HG02588 (cell line): ENCODE data around the gene CFD.
"Not testable (repeated sequence)": the region's sequence is repeated elsewhere in the genome, so short reads cannot be mapped to it uniquely, and the experiment has no call there.

Experiments used
- ATAC-seq: cut with Tn5 transposase; IDR thresholded peaks from one replicate; pipeline ENCODE4 v1.9.1; 2021; ENCODE audit warnings: mild to moderate bottlenecking, moderate library complexity; ENCODE audit not compliant: unreplicated experiment

CFD gene

GRCh38 chr19:858868-859843 is at the start of gene CFD:
Gene CFD, plus strand, starts transcription at chr19:859664. Its CDS starts 26 bp downstream, at chr19:859690.
- no peak for ATAC-seq

DNA sequence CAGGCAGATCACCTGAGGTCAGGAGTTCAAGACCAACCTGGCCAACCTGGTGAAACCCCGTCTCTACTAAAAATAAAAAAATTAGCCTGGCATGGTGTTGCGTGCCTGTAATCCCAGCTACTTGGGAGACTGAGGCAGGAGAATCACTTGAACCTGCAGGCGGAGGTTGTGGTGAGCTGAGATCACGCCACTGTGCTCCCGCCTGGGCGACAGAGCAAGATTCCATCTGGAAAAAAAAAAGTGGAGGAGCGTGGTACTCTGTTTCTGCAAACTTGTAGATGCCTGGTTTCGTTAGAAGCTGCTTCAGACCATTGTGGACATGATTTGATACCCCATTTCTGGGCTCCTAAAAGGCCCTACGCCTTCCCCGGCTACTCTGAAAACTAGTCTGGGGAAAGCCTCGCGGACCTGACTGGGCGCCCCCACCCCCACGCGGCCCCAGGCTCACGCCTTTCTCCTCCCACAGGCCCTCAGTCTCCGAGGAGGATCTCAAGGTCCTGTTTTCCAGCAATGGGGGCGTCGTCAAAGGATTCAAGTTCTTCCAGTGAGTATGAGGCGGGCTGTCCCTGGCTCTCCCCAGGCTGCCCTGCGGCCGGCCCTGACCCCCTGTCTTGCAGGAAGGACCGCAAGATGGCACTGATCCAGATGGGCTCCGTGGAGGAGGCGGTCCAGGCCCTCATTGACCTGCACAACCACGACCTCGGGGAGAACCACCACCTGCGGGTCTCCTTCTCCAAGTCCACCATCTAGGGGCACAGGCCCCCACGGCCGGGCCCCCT is 49.2 kb upstream of the CFD start:
- ATAC-seq: no peak

GRCh38 chr19:810883-811489 is 48.5 kb upstream of the CFD start:
- no peak for ATAC-seq

- no peak for ATAC-seq
Measured at GRCh38 chr19:811506-812048, 47.9 kb upstream of the CFD start.

DNA sequence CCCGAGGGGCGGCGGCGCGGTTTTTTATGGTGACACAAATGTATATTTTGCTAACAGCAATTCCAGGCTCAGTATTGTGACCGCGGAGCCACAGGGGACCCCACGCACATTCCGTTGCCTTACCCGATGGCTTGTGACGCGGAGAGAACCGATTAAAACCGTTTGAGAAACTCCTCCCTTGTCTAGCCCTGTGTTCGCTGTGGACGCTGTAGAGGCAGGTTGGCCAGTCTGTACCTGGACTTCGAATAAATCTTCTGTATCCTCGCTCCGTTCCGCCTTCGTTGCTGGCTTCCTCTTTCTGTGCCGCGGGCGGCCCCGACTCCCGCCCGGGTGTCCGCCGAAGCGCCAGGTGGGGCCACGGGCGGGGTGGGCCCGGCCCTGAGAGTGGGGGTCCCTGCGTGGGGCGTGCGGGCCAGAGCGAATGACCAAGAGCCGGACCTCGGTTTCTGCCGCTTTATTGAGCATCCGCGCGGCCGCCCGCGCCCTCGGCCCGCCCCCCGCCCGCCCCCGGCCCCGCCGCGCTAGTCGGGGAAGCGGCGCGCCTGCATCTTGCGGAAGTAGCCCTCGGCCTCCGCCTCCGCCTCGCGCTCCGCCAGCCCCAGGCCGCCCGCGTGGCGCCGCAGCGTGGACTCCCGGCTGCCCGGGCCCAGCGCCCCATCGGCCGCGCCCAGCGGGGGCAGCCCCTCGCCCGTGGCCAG is 47.3 kb upstream of the CFD start:
- ATAC-seq: no peak

DNA sequence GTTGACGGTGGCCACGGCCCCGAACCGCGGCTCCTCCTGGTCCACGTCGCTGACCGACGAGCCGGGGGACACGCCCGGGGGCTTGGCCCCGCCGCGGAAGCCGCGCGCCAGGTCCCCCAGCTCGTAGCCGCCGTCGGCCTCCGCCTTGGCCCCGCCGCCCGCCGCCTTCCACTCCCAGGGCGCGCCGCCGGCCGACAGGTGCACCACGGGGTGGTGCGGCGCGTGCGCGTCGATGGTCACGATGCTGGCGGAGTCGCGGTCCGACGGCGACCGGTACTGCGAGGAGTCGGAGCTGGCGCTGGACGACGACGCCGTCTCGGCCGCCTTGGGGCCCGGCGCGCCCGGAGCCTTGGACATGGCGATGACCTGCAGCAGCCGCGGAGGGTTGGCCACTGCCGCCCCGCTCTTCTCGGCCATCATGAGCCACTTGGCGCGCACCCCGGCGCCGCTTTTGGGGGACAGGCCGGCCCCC is 46.7 kb upstream of the CFD start:
- ATAC-seq: no peak

DNA sequence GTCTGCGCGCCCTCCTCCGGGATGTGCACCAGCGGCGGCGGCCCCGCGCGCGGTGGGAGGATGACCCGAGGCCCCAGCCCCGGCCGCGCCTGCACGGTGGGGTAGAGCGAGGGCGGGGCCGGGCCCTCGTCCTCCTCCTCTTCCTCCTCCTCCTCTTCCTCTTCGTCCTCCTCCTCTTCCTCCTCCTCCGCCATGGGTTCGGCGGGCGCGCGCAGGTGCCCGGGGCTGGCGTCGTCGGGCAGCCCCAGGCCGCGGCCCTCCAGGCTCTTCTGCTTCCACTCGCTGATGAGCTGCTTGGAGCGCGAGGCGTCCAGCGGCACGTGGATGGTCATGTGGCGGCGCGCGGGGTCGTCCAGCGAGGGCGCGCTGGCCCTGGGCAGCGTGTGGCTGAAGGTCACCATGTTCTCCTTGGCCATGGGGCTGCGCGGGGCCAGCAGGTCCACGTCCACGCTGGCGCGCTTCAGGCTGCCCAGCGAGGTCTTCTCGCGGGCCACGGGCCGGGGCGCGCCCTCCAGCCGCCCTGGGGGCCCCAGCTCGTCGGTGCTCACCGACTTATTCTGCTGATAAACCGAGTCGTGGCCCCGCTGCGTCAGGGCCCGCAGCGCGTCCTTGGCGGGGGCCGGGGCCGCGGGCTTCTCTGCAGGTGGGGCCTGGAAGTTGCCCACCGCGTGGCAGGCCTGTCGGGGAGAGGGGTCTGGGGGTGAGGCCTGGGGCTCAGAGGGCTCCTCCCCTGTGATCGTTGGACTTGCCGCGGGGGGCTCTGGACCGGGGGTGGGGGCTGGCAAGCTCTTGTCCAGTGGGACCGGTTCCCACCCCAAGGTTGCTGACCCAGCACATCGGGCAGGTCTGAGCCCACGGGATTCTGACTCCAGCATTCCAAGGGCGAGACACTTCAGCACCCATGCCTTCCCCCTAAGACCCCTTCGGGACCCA is 46.0 kb upstream of the CFD start:
- ATAC-seq: no peak

GRCh38 chr19:814152-815078 is 45.0 kb upstream of the CFD start:
- ATAC-seq: no peak

GRCh38 chr19:815079-815774 is 44.2 kb upstream of the CFD start:
- no peak for ATAC-seq

- no peak for ATAC-seq
Measured at GRCh38 chr19:815775-816499, 43.5 kb upstream of the CFD start.

GRCh38 chr19:816500-816857 is 43.0 kb upstream of the CFD start:
- ATAC-seq: no peak

- ATAC-seq: not testable (repeated sequence)
Measured at GRCh38 chr19:820212-820611, 39.3 kb upstream of the CFD start.

DNA sequence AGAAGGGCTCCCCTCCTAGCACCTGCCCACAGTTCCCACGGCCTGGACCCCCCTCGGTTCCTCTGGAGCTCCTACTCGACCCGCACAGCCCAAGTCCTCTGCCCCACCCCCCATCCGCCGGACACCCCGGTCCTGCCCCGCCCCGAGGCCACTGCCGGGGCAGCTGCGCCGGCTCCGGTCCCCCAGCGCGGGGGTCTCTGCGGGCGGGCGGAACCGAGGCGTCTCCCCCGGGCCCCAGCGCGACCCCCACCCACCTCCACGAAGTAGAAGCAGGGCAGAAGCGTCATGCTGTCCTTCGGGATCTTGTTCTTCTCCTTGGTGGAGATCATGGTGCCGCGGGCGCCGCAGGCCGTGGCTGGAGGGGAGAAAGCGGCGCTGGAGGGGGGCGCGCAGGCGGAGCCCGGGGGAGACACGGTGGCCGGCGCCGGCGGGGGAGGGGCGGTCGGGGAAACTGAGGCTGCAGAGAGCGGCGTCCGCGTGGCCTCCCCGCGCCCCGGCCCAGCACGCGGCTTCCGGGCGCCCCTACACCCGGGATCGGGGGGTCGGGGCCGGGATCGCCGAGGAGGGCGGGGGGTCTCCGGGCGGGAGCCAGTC is 38.1 kb upstream of the CFD start:
- no peak for ATAC-seq

- ATAC-seq: no peak
Measured at GRCh38 chr19:821825-822503, 37.5 kb upstream of the CFD start, which contains the start of gene PLPPR3. Gene PLPPR3, minus strand, starts transcription at chr19:821955. Its CDS starts 396 bp downstream, at chr19:821559.

GRCh38 chr19:823565-824121 is 35.8 kb upstream of the CFD start:
- ATAC-seq: no peak

DNA sequence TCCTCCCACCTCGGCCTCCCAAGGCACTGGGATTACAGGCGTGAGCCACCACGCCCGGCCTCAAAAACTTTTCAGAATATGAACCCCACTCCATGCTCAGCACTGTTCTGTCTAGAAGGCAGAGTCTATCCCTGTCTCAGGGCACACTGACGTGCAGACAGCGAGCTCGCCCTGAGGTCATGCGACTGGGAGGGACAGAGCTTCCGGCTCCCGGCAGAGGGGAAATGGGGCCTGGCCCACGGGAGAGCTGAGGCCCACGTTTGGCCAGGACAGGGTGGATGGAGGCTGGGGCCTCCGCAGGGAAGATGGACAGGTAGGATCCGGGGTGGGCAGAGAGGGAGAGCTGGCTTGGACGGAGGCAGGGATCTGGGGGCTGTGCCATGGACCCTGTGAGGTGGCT is 34.6 kb upstream of the CFD start:
- ATAC-seq: no peak
